ENCODE data around the gene FAF2. TPM values are rescaled to one million over a fixed set of nuclear protein-coding genes. Genes with fewer than 3 reads are reported as not detected.

FAF2 gene
- total RNA-seq, 4 donors from 2014 or later = 12.3 to 47.8 (median 32.5) TPM

DNA sequence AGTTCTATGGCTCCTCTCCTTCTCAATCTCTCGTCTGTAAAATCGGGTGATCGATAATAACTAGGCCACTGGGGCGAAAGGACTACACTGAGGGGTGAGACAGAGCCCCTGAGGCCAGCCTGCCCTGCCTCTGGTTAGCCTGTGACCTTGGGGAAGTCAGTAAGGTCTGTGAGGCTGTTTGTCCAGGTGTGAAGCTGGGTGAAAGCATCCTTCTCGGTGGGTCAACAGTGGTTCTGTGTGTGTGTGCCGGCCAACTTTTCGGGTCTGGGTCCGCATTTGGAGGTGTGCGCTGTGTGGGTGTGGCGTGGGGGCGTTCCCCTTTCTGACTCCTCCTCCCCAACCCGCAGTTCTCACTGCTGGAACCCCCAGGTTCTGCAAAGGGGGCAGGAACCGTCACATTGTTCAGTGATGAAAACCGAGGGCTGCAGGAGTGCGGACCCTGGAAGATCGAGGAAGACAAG, 94.0 kb downstream of the FAF2 start:
- intact Hi-C loops (cut with DNase I; ENCODE audit: low total_unique reads) = no loop called here

DNA sequence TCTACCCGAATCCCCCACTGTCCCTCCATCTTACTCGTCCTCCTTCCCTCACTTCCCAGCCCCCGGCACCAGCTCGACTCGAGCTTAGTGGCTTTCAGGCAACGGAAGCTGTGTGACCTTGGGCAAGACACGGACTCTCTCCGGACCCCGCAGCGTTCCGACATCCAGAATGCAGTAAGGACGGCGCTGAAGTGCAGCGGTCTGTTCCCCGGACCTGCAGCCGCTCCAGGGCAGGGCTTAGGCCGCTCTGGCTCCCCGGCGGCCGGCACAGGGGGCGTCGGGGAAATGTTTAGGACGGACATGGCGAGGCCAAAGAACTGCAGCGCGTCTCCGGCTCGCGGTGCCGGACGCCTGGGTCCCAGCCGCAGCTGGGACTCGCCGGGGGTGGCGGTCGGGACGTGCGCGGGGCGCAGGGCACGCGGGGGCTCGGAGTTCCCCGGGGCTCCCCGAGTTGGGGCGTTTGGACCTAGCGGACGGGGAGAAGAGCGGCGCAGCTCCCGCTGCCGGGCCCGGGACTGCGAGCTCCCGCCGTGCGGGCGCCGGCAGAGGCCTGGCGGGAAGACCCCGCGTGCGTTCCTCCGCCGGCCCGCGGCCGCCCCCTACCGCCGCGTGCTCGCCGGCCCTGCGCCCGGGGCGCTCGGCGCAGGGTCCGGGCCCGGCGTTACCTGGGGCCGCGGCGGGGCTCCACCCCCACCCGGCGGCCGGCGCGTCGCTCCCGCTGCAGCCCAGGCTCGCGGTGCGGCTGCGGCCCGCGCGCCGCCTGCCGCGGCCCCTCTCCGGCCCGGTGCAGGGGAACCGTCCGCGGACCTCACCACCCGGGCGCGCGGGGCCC, 94.6 kb downstream of the FAF2 start:
- no peaks in the 10 kb centered on the region for H3K36me3 ChIP-seq
- TF ChIP-seq, protein P1, sequence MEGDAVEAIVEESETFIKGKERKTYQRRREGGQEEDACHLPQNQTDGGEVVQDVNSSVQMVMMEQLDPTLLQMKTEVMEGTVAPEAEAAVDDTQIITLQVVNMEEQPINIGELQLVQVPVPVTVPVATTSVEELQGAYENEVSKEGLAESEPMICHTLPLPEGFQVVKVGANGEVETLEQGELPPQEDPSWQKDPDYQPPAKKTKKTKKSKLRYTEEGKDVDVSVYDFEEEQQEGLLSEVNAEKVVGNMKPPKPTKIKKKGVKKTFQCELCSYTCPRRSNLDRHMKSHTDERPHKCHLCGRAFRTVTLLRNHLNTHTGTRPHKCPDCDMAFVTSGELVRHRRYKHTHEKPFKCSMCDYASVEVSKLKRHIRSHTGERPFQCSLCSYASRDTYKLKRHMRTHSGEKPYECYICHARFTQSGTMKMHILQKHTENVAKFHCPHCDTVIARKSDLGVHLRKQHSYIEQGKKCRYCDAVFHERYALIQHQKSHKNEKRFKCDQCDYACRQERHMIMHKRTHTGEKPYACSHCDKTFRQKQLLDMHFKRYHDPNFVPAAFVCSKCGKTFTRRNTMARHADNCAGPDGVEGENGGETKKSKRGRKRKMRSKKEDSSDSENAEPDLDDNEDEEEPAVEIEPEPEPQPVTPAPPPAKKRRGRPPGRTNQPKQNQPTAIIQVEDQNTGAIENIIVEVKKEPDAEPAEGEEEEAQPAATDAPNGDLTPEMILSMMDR (IDR thresholded peaks at IDR 0.05) = peak in 3 of 4 experiments; percentile 22 to 49 (median 45)
- TF ChIP-seq POLR2A (IDR thresholded peaks at IDR 0.05) = no peak
- DNase-seq = no peak
- no peaks in the 10 kb centered on the region for H3K9me3 ChIP-seq
- H3K4me1 ChIP-seq = no peaks in the 10 kb centered on the region
- intact Hi-C loops (cut with DNase I; ENCODE audit: low total_unique reads) = no loop called here
- peak overlapping the region; percentile 41 to 58 for H3K4me3 ChIP-seq
- H3K27me3 ChIP-seq = no peaks in the 10 kb centered on the region
- peak overlapping the region; percentile 75 to 76 for H3K27ac ChIP-seq

More for the DNA sequence above, 94.0 kb downstream of the FAF2 start:
- peak overlapping the region; percentile 75 to 76 for H3K27ac ChIP-seq
- TF ChIP-seq POLR2A (IDR thresholded peaks at IDR 0.05) = no peak
- TF ChIP-seq, protein P1 (IDR thresholded peaks at IDR 0.05) = no peak
- no peaks in the 10 kb centered on the region for H3K27me3 ChIP-seq
- DNase-seq = no peak
- H3K4me3 ChIP-seq = peak overlapping the region; percentile 41 to 58
- H3K4me1 ChIP-seq = no peaks in the 10 kb centered on the region
- H3K9me3 ChIP-seq = no peaks in the 10 kb centered on the region
- no peaks in the 10 kb centered on the region for H3K36me3 ChIP-seq

DNA sequence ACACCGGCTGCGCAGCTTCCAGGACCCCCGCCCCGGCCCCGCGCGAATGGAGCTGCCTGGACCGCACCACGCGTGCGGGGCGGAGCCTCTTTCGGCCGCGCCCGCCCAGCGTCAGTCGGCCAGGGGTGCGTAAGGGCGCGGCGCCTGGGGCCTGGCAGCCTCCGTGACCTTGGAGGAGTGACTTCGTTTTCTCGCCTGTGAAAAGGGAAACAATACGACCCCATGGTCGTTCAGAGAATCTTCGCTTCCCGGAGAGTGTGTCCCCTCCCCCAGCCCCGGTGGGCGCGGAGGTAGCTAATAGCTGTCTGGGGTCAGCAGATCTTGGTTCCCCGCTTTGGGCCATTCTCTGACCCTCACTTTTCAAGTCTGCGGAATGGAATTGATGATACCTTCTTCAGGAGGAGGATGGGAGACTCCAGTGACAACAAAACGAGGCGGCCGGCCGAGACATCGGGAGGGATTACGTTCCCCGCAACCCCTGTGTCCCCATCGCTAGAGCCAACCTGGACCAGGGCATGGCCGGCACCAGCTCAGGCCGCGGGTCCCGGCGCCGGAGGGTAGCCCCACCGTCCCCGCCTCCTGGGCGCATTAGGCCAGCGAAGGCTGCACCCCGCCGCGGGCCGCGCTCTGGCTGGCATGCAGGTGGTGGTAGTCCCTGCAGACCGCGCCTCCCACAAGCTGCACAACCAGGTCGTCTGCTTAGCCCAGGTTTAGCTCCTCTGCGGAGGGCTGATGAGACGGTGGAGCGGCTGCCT, 95.4 kb downstream of the FAF2 start:
- intact Hi-C loops (cut with DNase I; ENCODE audit: low total_unique reads) = no loop called here

DNA sequence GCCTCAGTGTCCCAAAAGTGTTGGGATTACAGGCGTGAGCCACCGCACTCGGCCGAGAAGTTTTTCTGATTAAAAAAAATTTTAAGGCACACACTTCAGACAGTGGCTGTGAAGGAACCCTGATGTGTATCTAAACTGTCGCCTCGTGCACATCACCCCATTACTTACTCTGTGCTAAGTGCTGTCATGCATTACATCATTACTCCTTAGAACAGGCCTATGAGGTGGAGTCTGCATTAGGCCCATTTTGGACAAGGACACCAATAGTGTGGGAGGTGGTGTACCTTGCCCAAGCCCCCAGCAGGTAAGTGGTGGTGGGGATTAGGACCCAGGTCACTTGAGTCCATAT, 97.2 kb downstream of the FAF2 start:
- intact Hi-C loops (cut with DNase I; ENCODE audit: low total_unique reads) = no loop called here
- Histone ChIP-seq H3K4me1 (no peaks in the 10 kb centered on the region), H3K36me3 (no peaks in the 10 kb centered on the region), H3K27ac (no peak overlapping the region), H3K4me3 (no peak overlapping the region), H3K27me3 (no peaks in the 10 kb centered on the region), H3K9me3 (no peaks in the 10 kb centered on the region)
- TF ChIP-seq, protein P1 (IDR thresholded peaks at IDR 0.05) = no peak
- no peak for TF ChIP-seq POLR2A (IDR thresholded peaks at IDR 0.05)
- DNase-seq = no peak

More for the DNA sequence above, 95.4 kb downstream of the FAF2 start:
- Histone ChIP-seq H3K27ac (peak overlapping the region; percentile 75), H3K9me3 (no peaks in the 10 kb centered on the region), H3K4me1 (no peaks in the 10 kb centered on the region), H3K27me3 (no peaks in the 10 kb centered on the region), H3K36me3 (no peaks in the 10 kb centered on the region), H3K4me3 (peak overlapping the region; percentile 41 to 58)
- TF ChIP-seq POLR2A (IDR thresholded peaks at IDR 0.05) = peak in 1 of 2 donors; percentile 42
- TF ChIP-seq, protein P1 (IDR thresholded peaks at IDR 0.05) = no peak
- peak; percentile 52 to 67 for DNase-seq
